Heart left ventricle (tissue), 13 donors: ENCODE measurements around the gene HOXD9.

Source experiments
- POLR2A ChIP-seq, 2 donors: fragments of 450-650 bp; IDR thresholded peaks; one replicate each; pipeline ENCODE4 v1.6.1; 2017; ENCODE audit warnings: antibody characterized with exemption in 2 of 2, mild to moderate bottlenecking in 2 of 2, moderate library complexity in 2 of 2
- TF ChIP-seq, protein P1 (sequence below), 12 donors: fragments of 200-600 bp; sonication (generic) in 4 of 12; IDR thresholded peaks; one replicate each; pipeline versions ENCODE4 v1.5.0 to v1.8.0; 2018 to 2022; ENCODE audit warnings: antibody characterized with exemption in 12 of 12, mild to moderate bottlenecking in 5 of 12
- donor health status: ischemic (EF 13 %, LVEDD 7.1; RV severe dilation, severe dysfunction).
- donor health status: DM: no; HTN: yes; CAD: no.
- donor health status: DM: no; HTN: no; CAD: no.
- donor health status: ischemic (EF 25% LVEDD 6.9; RV normal size, moderate dysfunction).
- donor health status: ischemic (EF 25% LVEDD 5.7; RV mildly dilated, moderate dysfunction).
- donor health status: ischemic (EF 35%, LVEDD 5.7; RV mildly dilated, moderate dysfunction).
- donor health status: nonischemic (EF 11% LVEDD 7.7; RV severe dilation, severe dysfunction).
- donor health status: DM: yes; HTN: yes; CAD: no.
- donor health status: PGD.
- donor health status: ischemic (EF 29% LVEDD 5.4; RV normal size, mild dysfunction).
- donor health status: nonischemic (EF 23%, LVEDD 6.1; RV moderate dilation, normal function).

DNA sequence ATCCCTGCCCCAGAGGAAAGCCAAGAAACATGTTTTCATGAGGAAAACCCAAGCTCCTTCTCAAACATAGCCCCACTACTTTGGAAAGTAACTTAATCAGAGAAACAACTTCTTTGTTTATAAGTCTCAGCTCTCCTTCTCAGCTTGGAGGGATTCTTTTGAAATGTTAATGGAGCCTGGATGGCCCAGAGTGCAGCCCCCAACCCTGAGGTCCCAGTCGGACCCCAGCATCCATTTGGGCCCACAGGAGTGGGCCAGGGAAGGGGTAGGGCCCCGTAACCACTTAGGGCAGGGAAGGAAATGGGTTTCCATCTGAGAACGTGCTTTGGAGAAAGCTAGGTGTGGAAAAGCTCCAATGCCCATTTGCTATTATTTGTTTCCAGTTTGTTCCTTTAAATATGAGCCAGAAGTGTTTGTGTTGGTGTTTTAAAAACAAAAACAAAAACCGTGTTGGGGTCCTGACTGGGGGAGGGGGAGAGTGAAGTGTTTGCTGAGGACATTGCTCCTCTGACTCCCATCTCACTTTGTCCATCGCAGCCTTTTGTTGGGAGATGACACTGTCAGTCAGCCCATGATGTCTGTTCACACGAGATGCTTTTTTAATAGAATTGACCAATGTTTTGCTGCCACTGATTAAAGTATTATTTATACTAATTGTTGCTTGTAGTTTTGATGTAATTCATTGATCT is 33.0 kb downstream of the HOXD9 start:
- TF ChIP-seq, protein P1, sequence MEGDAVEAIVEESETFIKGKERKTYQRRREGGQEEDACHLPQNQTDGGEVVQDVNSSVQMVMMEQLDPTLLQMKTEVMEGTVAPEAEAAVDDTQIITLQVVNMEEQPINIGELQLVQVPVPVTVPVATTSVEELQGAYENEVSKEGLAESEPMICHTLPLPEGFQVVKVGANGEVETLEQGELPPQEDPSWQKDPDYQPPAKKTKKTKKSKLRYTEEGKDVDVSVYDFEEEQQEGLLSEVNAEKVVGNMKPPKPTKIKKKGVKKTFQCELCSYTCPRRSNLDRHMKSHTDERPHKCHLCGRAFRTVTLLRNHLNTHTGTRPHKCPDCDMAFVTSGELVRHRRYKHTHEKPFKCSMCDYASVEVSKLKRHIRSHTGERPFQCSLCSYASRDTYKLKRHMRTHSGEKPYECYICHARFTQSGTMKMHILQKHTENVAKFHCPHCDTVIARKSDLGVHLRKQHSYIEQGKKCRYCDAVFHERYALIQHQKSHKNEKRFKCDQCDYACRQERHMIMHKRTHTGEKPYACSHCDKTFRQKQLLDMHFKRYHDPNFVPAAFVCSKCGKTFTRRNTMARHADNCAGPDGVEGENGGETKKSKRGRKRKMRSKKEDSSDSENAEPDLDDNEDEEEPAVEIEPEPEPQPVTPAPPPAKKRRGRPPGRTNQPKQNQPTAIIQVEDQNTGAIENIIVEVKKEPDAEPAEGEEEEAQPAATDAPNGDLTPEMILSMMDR (IDR thresholded peaks at IDR 0.05): no peak
- no peak for TF ChIP-seq POLR2A (IDR thresholded peaks at IDR 0.05)
